ENCODE data around the gene LY6G6F.

Gene LY6G6F

DNA sequence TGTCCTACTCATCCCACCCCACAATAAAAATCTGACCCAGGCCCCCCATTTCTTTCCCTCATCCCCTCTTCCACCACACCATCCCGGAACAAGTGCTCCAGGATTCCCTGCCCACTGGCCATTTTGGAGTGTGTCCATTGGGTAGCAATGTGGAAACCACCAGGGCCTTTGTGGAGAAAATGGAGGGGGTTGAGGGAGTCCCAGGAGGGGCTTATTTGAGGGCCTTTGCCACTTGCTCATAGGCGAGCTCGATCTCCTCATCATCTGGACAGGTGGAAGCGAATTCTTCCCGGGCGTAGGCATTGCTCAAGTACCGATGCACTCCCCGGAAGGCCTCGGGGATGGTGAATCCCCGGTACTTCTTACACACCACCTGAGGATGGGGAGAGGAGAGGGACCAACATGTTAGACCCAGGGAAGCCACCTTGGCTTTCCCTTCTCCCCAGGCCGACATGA, 24.0 kb downstream of the LY6G6F start:
- no peaks in the 10 kb centered on the region for H3K9me3 ChIP-seq (ENCODE audit: control insufficient read depth, insufficient read depth, low read length)
- H3K9ac ChIP-seq (ENCODE audit: low read depth, low read length), result peak overlapping the region; percentile 85; the same call in 1 of the 2 replicates
- peaks cover 8% of the 10 kb centered on the region for H3K4me1 ChIP-seq (ENCODE audit: insufficient read depth, low read length)
- H3K36me3 ChIP-seq (ENCODE audit: insufficient read depth, low read length), result peaks cover 21% of the 10 kb centered on the region

DNA sequence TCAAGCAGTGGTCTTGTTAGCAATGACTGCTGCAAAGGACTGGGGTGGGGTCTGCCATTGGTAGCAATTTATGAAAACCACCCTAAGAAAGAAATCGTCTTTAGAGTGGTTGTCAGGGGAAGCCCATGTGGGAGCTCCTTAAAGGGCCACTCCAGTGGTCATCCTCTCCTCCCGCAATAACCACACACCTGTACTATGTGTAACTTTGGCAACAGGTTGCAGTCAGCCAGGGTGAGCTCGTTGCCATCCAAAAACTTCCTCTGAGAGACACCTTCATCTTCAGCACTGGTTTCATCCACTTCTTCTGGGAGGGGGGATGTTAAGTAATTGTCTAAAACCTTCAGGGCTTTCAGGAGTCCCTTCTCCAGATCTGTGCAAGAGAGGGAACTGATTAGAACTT, 25.4 kb downstream of the LY6G6F start:
- Histone ChIP-seq H3K9me3 (ENCODE audit: control insufficient read depth, insufficient read depth, low read length) (no peaks in the 10 kb centered on the region), H3K4me1 (ENCODE audit: insufficient read depth, low read length) (peaks cover 8% of the 10 kb centered on the region), H3K36me3 (ENCODE audit: insufficient read depth, low read length) (peaks cover 21% of the 10 kb centered on the region), H3K9ac (ENCODE audit: low read depth, low read length) (no peak overlapping the region)

DNA sequence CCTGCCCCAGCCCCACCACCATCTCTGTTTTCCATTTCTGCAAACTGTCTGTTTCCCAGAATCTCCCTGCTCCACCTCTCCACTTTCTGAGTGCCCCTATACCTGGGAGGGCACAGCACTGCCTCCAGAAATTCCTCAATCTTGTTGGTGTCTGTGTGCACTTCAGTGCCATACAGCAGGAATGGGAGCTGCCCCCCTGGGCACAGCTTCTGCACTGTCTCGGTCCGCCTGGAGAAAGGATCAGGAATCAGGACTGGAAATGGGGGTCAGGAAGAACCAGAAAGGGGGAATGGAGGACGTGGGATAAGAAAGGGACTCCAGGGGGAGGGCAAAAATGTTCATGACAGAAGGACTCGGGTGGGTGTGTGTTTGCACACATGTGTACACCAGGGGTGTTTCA, 27.1 kb downstream of the LY6G6F start:
- H3K9ac ChIP-seq (ENCODE audit: low read depth, low read length), result no peak overlapping the region

GRCh38 chr6:31734247-31734820, 27.7 kb downstream of the LY6G6F start:
- Histone ChIP-seq H3K4me1 (ENCODE audit: insufficient read depth, low read length) (peaks cover 22% of the 10 kb centered on the region), H3K9ac (ENCODE audit: low read depth, low read length) (peak overlapping the region; percentile 100), H3K9me3 (ENCODE audit: control insufficient read depth, insufficient read depth, low read length) (no peaks in the 10 kb centered on the region), H3K36me3 (ENCODE audit: insufficient read depth, low read length) (peaks cover 21% of the 10 kb centered on the region)

More for the DNA sequence above, 27.1 kb downstream of the LY6G6F start:
- peaks cover 21% of the 10 kb centered on the region for H3K36me3 ChIP-seq (ENCODE audit: insufficient read depth, low read length)
- H3K9me3 ChIP-seq (ENCODE audit: control insufficient read depth, insufficient read depth, low read length), result no peaks in the 10 kb centered on the region
- peaks cover 21% of the 10 kb centered on the region for H3K4me1 ChIP-seq (ENCODE audit: insufficient read depth, low read length)

- Histone ChIP-seq H3K4me1 (ENCODE audit: insufficient read depth, low read length) (peaks cover 22% of the 10 kb centered on the region), H3K36me3 (ENCODE audit: insufficient read depth, low read length) (peaks cover 21% of the 10 kb centered on the region), H3K9me3 (ENCODE audit: control insufficient read depth, insufficient read depth, low read length) (no peaks in the 10 kb centered on the region), H3K9ac (ENCODE audit: low read depth, low read length) (peak overlapping the region; percentile 100)
These were observed 28.2 kb downstream of the LY6G6F start for GRCh38 chr6:31734821-31735406.

GRCh38 chr6:31736021-31736767, 29.5 kb downstream of the LY6G6F start, which contains the start of gene CLIC1:
TSS of gene CLIC1 (minus strand) at chr6:31736530. CDS start at chr6:31736300, 230 bp downstream.
- peaks cover 22% of the 10 kb centered on the region for H3K4me1 ChIP-seq (ENCODE audit: insufficient read depth, low read length)
- peaks cover 24% of the 10 kb centered on the region for H3K36me3 ChIP-seq (ENCODE audit: insufficient read depth, low read length)
- H3K9me3 ChIP-seq (ENCODE audit: control insufficient read depth, insufficient read depth, low read length), result no peaks in the 10 kb centered on the region
- peak within 1 kb of the TSS; percentile 100 for H3K9ac ChIP-seq (ENCODE audit: low read depth, low read length)

DNA sequence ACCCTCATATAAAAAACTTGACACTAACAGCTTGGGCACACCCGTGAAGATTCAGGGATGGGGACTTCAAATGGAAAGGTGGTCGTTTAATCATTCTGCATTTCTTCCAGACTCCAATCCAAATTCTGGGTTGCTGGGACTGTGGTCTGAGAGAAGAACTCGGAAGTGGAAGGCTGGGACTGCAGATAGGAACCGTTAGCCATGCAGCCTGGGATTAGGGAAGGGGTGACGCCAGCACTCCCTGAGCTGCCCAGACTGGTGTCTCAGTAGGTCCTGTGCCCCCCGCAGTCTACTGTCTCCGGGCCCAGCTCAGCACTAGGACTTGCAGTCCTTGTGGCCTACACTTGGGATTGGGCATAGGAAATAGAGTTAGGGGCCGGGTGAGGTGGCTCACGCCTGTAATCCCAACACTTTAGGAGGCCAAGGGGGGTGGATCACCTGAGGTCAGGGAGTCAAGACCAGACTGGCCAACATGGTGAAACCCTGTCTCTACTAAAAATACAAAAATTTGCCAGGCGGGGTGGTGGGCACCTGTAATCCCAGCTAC, 30.2 kb downstream of the LY6G6F start:
- Histone ChIP-seq H3K36me3 (ENCODE audit: insufficient read depth, low read length) (peaks cover 21% of the 10 kb centered on the region), H3K4me1 (ENCODE audit: insufficient read depth, low read length) (peaks cover 22% of the 10 kb centered on the region), H3K9me3 (ENCODE audit: control insufficient read depth, insufficient read depth, low read length) (no peaks in the 10 kb centered on the region), H3K9ac (ENCODE audit: low read depth, low read length) (peak overlapping the region; percentile 100)

DNA sequence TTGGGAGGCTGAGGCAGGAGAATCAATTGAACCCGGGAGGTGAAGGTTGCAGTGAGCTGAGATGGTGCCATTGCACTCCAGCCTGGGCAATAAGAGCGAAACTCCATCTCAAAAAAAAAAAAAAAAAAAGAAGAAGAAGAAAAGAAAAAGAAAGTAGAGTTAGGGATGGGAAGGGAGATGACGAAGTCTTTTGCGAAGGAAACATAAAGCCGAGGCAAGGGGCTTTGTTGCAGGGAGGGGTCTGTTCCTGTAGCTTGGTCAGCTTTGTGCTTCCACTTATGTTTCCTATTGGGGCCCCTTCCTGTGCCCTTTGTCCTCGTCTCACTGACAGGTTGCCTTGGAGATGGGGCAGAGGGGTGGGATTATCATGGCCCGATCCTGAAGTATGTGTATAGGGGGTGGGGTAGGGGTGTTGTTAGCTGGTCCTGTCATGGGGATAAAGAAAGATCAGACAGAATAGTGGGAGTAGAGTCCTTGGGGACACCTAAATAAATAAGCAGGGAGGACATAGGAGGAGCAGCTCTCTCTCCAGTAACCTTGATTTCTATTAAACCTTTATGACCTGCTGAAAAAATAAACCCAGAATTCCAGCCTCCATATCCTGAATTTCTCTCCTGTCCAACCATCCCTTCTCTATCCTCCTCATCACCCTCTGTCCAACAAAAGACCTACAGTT, 30.8 kb downstream of the LY6G6F start:
- H3K4me1 ChIP-seq (ENCODE audit: insufficient read depth, low read length), result peaks cover 22% of the 10 kb centered on the region
- peaks cover 20% of the 10 kb centered on the region for H3K36me3 ChIP-seq (ENCODE audit: insufficient read depth, low read length)
- H3K9me3 ChIP-seq (ENCODE audit: control insufficient read depth, insufficient read depth, low read length), result no peaks in the 10 kb centered on the region
- peak overlapping the region; percentile 100; the same call in 1 of the 2 replicates for H3K9ac ChIP-seq (ENCODE audit: low read depth, low read length)

DNA sequence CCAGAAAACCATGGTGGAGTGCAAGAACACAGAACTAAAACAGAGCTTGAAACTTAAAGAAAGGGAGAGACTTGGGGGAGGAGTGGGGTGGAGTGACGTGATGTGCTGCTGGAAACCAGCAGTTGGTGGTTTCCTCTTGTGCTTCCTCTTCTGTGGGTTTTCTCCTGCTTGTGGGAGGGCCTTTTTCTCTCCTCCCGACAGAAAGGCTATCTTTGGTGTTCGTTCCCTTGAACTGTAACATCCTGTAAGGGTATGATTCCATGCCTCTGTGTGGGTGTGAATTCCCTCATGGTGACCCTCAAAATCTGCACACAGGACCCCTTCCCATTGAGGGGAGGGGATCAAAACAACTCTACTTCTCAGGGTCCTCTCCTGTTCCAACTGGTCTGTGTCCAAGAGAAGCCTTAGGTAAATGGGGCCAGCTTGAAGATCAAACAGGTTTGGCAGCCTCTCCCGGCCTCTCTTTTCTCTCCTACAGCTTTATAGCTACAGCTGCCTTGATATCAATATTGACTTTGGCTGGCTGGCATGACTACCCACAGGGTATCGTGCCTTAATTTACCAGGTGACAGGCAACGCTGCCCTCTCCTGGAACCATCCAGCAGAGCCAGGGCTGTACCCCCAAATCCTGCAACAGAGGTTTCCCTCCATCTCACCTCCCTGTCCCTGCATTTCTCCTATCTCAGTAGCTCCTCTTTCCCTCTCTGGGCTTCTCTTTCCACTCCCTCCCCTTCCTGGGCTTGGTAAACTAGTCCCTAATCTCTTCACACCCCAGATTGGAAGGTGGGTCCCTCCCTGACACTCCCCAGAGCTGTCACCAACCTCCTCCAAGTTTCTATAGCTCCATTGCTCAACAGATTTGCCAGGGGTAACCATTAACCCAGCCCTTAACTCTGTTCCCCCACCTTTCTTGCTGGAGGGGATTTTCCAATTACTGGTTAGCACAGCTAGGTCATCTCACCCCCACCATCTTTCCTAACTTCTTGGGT, 31.6 kb downstream of the LY6G6F start:
- Histone ChIP-seq H3K9me3 (ENCODE audit: control insufficient read depth, insufficient read depth, low read length) (no peaks in the 10 kb centered on the region), H3K9ac (ENCODE audit: low read depth, low read length) (peak overlapping the region; percentile 52; the same call in 1 of the 2 replicates), H3K36me3 (ENCODE audit: insufficient read depth, low read length) (peaks cover 20% of the 10 kb centered on the region), H3K4me1 (ENCODE audit: insufficient read depth, low read length) (peaks cover 22% of the 10 kb centered on the region)

DNA sequence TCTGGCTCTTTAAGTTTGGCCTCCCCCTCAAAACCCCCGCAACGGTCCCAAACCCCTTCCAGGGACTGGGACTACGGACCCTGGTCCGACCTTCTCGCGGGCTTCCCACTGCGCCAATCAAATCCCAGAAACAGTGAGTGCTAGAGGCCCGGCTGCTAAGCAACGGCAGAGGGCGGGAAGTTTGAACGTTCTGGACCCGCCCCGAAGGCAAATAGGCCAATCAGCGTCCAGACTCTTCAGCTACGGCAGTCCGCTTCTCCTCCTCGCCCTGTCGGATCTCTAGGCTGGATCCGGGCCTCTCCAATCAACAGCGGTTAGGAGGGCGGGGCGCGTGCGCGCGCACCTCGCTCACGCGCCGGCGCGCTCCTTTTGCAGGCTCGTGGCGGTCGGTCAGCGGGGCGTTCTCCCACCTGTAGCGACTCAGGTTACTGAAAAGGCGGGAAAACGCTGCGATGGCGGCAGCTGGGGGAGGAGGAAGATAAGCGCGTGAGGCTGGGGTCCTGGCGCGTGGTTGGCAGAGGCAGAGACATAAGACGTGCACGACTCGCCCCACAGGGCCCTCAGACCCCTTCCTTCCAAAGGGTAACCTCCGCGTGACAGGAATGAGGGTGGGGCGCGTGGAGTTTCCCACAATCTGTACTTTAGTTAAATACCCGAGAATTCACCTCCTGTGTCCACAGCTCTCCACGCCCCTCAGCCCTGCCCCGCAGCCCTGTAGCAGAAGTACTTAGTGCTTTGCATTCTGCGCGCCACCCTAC, 33.2 kb downstream of the LY6G6F start, which contains the start of gene MSH5:
Gene MSH5 (plus strand): TSS at position 367 of the 758 bp plus-strand sequence. CDS start 462 bp downstream, outside the sequence.
- Histone ChIP-seq H3K9ac (ENCODE audit: low read depth, low read length) (peak within 1 kb of the TSS; percentile 80), H3K4me1 (ENCODE audit: insufficient read depth, low read length) (peaks cover 14% of the 10 kb centered on the region), H3K9me3 (ENCODE audit: control insufficient read depth, insufficient read depth, low read length) (no peaks in the 10 kb centered on the region), H3K36me3 (ENCODE audit: insufficient read depth, low read length) (peaks cover 17% of the 10 kb centered on the region)

DNA sequence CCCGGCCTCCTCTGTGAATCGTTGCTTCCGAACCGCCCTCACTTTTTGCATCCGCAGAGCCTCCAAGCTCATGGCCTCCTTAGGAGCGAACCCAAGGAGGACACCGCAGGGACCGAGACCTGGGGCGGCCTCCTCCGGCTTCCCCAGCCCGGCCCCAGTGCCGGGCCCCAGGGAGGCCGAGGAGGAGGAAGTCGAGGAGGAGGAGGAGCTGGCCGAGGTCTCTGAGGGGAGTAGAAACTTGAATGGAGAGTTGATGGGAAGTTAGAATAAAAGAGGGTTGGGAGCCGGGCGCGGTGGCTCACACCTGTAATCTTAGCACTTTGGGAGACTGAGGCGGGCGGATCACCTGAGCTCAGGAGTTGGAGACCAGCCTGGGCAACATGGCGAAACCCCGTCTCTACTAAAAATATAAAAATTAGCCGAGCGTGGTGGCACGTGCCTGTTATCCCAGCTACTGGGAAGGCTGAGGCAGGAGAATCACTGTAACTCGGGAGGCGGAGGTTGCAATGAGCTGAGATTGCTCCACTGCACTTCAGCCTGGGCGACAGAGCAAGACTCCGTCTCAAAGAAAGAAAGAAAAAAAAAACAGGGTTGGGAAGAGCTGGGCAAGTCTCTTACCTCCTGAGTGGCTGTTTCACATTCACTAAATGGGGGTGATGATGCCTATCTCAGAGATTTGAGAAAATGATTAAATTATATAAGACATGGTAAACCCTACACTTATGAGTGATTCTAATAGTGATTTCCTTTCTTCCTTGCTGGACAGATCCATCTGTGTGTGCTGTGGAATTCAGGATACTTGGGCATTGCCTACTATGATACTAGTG, 33.9 kb downstream of the LY6G6F start:
- Histone ChIP-seq H3K9ac (ENCODE audit: low read depth, low read length) (peak overlapping the region; percentile 80), H3K36me3 (ENCODE audit: insufficient read depth, low read length) (peaks cover 17% of the 10 kb centered on the region), H3K9me3 (ENCODE audit: control insufficient read depth, insufficient read depth, low read length) (no peaks in the 10 kb centered on the region), H3K4me1 (ENCODE audit: insufficient read depth, low read length) (peaks cover 14% of the 10 kb centered on the region)

GRCh38 chr6:31741815-31742214, 35.1 kb downstream of the LY6G6F start:
- H3K36me3 ChIP-seq (ENCODE audit: insufficient read depth, low read length), result peaks cover 17% of the 10 kb centered on the region
- H3K9ac ChIP-seq (ENCODE audit: low read depth, low read length), result no peak overlapping the region
- peaks cover 14% of the 10 kb centered on the region for H3K4me1 ChIP-seq (ENCODE audit: insufficient read depth, low read length)
- H3K9me3 ChIP-seq (ENCODE audit: control insufficient read depth, insufficient read depth, low read length), result no peaks in the 10 kb centered on the region
